HG02840 (cell line): ENCODE results near the gene PHACTR1.
"Not testable (repeated sequence)": the region's sequence is repeated elsewhere in the genome, so short reads cannot be mapped to it uniquely, and the experiment has no call there.

Experiments used
- ATAC-seq: cut with Tn5 transposase; IDR thresholded peaks from one replicate; pipeline ENCODE4 v1.9.1; 2021; ENCODE audit warnings: mild to moderate bottlenecking, moderate library complexity, moderate number of reproducible peaks; ENCODE audit not compliant: unreplicated experiment, low FRiP score

The PHACTR1 gene

DNA sequence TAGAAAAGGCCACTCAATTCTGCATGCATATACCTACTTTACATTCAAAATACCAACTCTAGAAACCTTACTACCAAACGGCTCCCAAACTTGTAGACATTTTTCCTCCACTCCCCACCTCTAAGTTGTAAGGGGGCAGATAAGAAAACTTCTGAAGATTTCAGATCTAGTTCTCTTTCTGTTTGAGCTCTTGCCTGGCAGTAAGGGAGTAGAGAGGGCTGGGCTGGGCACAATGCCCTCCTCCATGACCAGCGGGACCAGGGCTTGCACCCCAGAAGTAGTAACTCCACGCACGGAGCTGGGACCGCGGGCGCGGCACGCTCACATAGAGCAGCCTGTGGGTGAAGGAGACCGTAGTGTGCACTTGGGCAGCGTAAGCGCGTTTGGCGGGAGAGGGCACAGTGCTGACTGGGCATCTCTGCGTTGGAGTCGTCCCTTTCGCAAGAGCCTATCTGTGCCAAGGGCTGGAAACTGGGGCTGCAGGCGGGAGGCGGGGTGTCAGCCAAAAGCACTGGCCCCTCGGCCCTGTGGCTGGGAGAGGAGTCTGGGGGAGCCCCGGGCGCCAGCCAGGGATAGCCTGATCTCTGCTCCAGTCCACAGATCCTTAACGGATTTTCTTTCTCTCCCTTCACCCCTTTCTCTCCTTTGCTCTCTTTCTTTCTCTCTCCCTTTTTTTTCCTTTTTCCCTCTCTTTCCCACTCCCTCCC is 32.4 kb downstream of the PHACTR1 start:
- no peak for ATAC-seq

- no peak for ATAC-seq
Observed at GRCh38 chr6:12749531-12750379, 33.2 kb downstream of the PHACTR1 start.

DNA sequence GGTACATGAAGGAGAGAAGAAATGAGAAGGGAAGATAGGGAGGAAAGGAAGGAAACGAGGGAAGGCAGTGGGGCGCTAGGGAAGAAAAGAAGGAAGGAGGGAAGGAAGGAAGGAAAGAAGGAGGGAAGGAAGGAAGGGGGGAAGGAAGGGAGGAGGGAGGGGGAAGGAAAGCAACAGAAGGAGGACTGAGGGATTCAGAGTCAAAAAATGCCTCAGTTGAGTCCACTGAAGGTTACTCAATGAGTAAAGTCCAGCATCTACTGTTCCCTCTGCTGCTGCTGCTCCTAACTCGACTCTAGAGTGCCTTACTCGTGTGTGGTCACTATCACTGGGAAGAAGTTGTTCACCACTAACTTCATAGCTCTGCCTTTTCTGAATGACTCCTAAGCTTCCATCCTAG is 33.8 kb downstream of the PHACTR1 start:
- no peak for ATAC-seq

DNA sequence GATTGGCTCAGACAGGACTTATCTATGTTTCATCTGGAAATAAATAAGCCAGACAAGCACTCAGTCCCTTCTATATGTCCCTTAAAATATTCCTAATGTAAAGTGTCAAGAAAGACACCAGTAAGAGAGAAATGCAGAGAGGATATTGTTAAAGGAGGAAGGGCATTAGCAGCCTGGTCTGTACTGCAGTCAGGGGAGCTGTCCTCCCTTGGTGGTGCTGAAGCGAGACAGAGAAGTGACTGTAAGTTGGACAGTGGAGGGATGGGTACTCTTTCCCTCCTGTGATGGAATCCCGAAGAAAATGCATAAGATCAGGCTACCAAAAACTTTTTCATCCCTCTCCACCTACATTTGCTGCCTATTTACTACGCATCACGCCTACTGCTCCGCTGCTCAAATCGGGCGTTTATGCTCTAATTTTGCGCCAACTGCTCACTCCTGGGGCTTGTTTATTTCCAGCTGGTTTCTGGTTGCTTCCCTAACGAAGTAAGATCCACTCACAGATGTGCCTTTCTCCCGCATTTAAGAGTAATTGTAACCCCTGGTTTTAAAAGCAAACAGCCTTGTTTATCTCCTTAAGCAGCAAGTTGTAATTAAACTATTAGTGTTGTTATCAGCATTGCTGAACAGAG is 35.2 kb downstream of the PHACTR1 start:
- ATAC-seq: no peak

GRCh38 chr6:12753036-12753435 is 36.5 kb downstream of the PHACTR1 start:
- ATAC-seq: no peak

- ATAC-seq: no peak
Observed at GRCh38 chr6:12760226-12760625, 43.7 kb downstream of the PHACTR1 start.

GRCh38 chr6:12760911-12761310 is 44.3 kb downstream of the PHACTR1 start:
- ATAC-seq: no peak

DNA sequence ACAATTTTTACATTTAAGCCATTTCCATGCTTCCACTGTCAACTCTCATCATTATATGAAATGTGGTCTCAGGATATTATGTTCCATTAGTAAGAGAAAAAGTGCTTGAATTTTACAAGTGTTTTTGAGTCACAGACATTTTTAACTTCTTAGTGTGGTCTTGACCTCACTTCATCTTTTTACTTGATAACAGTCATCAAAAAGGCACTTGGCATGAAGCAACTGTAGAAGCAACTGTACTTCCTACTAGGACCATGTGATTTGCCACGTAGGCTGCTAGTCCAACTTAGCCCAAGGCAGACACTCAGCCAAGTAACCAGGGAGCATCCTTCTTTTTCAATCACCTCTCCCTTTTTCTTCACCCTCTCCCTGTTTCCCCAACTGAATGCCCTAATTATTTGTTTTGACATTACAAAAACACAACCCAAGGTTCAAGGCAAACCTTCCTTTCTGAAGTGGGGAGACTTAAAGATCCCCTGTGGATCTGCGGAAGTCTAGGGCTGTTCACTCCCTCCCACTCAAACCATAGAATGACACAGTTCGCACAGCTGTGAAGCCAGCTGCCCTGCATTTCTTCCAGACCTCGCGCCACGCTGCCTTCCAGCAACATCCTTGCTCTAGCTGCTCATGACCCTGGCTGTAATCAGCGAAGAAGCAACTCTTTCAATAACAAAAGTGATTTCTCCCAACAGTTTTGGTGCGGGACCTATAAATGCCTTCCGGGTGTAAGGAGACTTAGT is 45.0 kb downstream of the PHACTR1 start:
- ATAC-seq: no peak

DNA sequence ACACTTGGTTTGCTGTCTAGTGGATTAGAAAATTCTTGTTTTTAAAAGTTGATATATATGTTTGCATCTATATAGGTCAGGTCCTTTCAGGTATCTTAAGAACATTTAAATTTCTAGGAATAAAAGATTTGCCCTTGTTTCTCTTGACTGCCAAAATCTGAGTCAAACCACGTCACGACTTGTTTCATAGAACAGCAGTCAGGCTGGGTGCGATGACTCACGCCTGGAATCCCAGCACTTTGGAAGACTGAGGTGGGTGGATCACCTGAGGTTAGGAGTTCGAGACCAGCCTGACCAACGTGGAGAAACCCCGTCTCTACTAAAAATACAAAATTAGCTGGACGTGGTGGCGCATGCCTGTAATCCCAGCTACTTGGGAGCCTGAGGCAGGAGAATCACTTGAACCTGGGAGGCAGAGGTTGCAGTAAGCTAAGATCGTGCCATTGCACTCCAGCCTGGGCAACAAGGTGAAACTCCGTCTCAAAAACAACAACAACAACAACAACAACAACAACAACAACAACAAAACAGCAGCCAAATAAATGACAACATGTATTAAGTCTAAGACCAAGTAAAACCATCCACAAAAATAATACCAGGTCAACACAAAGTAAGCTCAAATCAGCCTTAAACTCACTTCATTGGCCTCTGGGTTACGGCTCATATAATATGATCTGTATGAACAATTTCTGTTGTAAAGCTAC is 46.3 kb downstream of the PHACTR1 start:
- ATAC-seq: not testable (repeated sequence)

DNA sequence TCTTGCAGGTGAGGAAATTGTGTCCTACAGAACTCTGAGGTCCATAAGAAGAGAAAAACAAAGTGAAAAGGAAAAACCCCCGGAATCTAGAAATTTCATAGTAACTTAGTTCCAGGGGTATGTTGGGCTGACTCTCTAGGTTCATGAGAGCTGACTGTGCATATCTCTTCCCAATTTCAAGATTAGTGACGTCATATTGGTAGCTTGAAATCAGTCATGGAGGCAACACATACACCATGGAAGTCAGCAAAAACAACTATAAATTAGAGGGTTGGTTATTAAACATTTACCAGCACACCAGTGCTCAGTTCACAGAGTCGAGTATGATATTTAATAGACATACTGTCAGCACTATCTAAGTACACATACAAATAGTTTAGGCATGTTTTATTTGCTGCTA is 49.8 kb downstream of the PHACTR1 start:
- ATAC-seq: no peak

DNA sequence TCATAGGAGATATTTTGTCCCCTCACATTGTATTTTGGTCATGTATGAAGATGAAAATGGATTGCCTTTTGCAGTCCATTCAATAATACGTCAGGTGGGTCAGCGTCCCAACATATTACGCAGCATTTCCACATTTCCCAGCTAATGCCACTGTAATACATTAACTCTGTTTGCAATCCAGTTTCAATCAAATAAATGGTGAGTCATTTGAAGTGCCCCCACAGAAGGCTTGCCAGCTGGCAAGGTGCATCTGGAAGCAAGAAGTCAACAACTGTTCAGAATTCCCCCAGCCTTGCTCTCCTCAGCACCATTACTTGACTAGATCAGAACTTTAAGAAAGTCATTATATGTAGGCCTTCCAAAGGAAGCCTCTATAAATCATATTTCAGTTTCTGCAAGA is 50.4 kb downstream of the PHACTR1 start:
- ATAC-seq: no peak

- ATAC-seq: no peak
Observed at GRCh38 chr6:12769556-12770256, 53.1 kb downstream of the PHACTR1 start.

DNA sequence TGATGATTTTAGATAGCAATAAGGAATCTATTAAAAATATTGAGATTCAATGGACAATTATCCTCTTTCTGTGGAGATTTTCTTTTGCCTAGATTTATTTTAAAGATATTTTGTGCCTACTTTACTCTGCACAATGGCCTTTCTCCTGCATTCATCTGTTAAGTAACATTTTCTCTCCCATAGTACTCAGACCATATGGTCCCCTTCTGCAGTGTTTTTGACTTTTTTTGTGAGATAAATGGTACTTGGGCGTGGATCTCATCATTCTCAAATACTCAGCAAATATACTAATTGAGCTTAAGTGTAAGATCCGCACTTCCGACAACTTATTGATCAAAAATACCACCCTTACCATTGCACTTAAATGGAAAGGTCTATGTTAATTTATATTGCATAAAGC is 55.8 kb downstream of the PHACTR1 start:
- no peak for ATAC-seq

GRCh38 chr6:12776291-12776690 is 59.7 kb downstream of the PHACTR1 start:
- ATAC-seq: no peak

GRCh38 chr6:12779772-12780171 is 63.2 kb downstream of the PHACTR1 start:
- ATAC-seq: no peak

- no peak for ATAC-seq
Observed at GRCh38 chr6:12782136-12782535, 65.6 kb downstream of the PHACTR1 start.

- ATAC-seq: no peak
Observed at GRCh38 chr6:12785301-12785700, 68.7 kb downstream of the PHACTR1 start.

DNA sequence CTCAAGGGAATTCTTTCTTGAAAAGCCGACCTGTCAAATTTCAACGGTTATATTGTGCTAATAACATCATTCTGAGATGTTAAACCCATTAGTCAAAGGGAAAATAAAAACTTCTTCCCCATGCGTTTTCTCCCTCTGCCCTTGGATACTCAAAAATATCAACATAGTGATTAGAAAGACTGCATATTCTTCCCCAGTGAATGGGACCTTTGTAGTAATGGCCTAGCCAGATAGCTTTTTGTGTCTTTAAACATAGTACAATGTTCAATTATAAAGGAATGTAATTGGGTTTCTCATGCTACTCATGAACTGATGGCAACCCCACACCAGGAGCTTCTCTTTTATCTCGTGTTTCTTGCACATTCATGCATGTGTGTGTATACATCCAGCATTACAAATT is 69.4 kb downstream of the PHACTR1 start:
- no peak for ATAC-seq

DNA sequence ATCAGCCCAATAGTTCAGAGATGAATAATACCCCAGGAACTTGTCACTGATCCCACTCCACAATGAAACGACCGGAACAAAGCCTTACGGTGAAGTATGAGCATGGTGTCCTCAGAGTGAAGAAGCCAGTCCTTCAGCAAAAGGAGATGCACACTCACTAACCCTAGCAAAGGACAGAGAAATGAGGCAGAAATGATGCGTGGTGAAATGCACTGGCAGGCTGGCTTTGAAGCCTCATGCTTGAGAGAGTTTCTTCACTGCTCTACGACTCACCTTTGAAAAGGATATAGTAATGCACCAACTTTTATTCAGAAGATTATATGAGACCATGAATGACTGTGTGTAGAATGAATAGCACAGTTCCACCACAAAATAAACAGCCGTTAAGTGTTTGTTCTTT is 74.8 kb downstream of the PHACTR1 start:
- no peak for ATAC-seq

DNA sequence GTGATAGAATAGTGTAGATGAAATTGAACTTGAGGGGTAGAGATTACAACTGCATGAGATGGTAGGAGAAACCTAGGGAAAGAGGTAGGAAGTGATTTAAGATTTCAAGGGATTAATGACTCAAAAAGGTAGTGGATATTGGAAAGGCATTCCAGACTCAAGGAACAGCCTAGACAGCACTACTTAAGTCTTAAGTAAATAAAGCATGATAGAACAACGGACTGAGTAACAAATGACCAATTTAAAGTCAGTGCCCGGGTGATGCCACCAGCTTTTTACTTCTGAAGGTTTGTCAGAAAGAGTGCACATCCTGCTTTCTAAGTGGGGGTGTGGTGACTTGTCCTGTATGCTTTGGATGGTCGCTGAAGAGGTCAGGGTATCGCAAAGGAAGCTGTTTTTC is 81.8 kb downstream of the PHACTR1 start:
- no peak for ATAC-seq
